HepG2 (cell line): ENCODE measurements around the gene NEUROD6. TPM values are rescaled to one million over a fixed set of nuclear protein-coding genes. Genes with fewer than 3 reads are reported as not detected.

Experiments
- ATAC-seq: fragments of 200-7000 bp; cut with Tn5 transposase; 3 replicates; pipeline ENCODE4 v1.9.1; 2020; ENCODE audit warnings: mild to moderate bottlenecking, moderate library complexity
- BruUV-seq: library from RNA; stranded (reverse); fragments of 400-500 nt; replicated peaks from 2 replicates; lab custom pipeline; 2021; lab: Mats Ljungman, UMichigan
- CTCF ChIA-PET: fragments of 300-600 bp; formaldehyde crosslinking; extraction: SDS; loops from one replicate; lab custom pipeline; 2021; ENCODE audit warnings: low total read pairs, inconsistent platforms, low intra/inter-chr PET ratio; lab: Yijun Ruan, JAX
- POLR2A ChIA-PET: fragments of 350-600 bp; sonication (Branson Sonifier 250); formaldehyde crosslinking; loops from one replicate; lab custom pipeline; 2020; ENCODE audit warnings: antibody characterized with exemption, inconsistent platforms; lab: Yijun Ruan, JAX
- DNase-seq: peaks from one replicate; pipeline ENCODE4 v3.0.0-alpha.2; 2015; ENCODE audit warnings: low spot score
- FAIRE-seq: peaks from 3 replicates; lab custom pipeline; 2011; peaks lifted over from hg19 to GRCh38; lab: Jason Lieb, UNC
- H2AFZ ChIP-seq: one replicate; pipeline ENCODE4 v1.6.1; 2011; ENCODE audit warnings: low read length, inconsistent platforms
- H3K27ac ChIP-seq: fragments of 300-600 bp; 3 replicates; pipeline ENCODE4 v1.8.0; 2011; ENCODE audit warnings: mixed run types, mild to moderate bottlenecking, mixed read lengths, low read length, inconsistent platforms; ENCODE audit not compliant: insufficient read depth; ENCODE audit errors: extremely low read length
- H3K27me3 ChIP-seq, 2 experiments: fragments of 200-600 bp in 1 of 2; 2 replicates in 1 of 2; 3 replicates in 1 of 2; pipeline versions ENCODE4 v1.6.0 to v1.8.0; 2011; ENCODE audit warnings: low read length in 2 of 2, mild to moderate bottlenecking in 2 of 2, moderate library complexity in 2 of 2, inconsistent platforms in 1 of 2; ENCODE audit not compliant: insufficient read depth in 2 of 2, control insufficient read depth in 1 of 2
- H3K36me3 ChIP-seq, 2 experiments: fragments of 200-600 bp in 1 of 2; replicated peaks in 1 of 2; 2 replicates in 1 of 2; 3 replicates in 1 of 2; pipeline versions ENCODE4 v1.5.1 to v1.8.0; 2011; ENCODE audit warnings: low read length in 2 of 2, inconsistent platforms in 1 of 2; ENCODE audit not compliant: insufficient read depth in 2 of 2, control insufficient read depth in 1 of 2
- H3K4me1 ChIP-seq: 2 replicates; pipeline ENCODE4 v1.5.1; 2012; ENCODE audit warnings: low read length, inconsistent platforms; ENCODE audit not compliant: insufficient read depth
- H3K4me2 ChIP-seq: 2 replicates; pipeline ENCODE4 v1.6.0; 2011; ENCODE audit warnings: low read depth, low read length, inconsistent platforms
- H3K4me3 ChIP-seq, 3 experiments: fragments of 200-600 bp in 1 of 3; sonication (generic), shearing (Covaris generic) in 1 of 3; replicated peaks in 1 of 3; 2 replicates each; pipeline ENCODE4 v1.5.1; 2011 to 2016; ENCODE audit warnings: low read length in 3 of 3, inconsistent platforms in 2 of 3, low read depth in 2 of 3, mild to moderate bottlenecking in 2 of 3, control low read depth in 1 of 3, mixed read lengths in 1 of 3; ENCODE audit not compliant: insufficient read depth in 1 of 3
- H3K79me2 ChIP-seq: one replicate; pipeline ENCODE4 v1.6.1; 2011; ENCODE audit warnings: low read length, inconsistent platforms; ENCODE audit not compliant: insufficient read depth
- H3K9ac ChIP-seq: 2 replicates; pipeline ENCODE4 v1.6.0; 2011; ENCODE audit warnings: mild to moderate bottlenecking, low read depth, low read length, inconsistent platforms; ENCODE audit not compliant: insufficient read depth
- H3K9me3 ChIP-seq: 2 replicates; pipeline ENCODE4 v1.5.1; 2012; ENCODE audit warnings: mild to moderate bottlenecking, low read length
- H4K20me1 ChIP-seq: 2 replicates; pipeline ENCODE4 v1.6.0; 2011; ENCODE audit warnings: inconsistent platforms, mild to moderate bottlenecking, low read length, moderate library complexity; ENCODE audit not compliant: insufficient read depth
- ELF1 ChIP-seq: sonication (generic); formaldehyde crosslinking; IDR thresholded peaks from 2 replicates; pipeline ENCODE4 v1.4.0; 2020; ENCODE audit warnings: missing genetic modification reagents
- NR0B2 ChIP-seq: sonication (generic); formaldehyde crosslinking; IDR thresholded peaks from 2 replicates; pipeline ENCODE4 v1.4.0; 2020; ENCODE audit warnings: mild to moderate bottlenecking, missing genetic modification reagents
- SATB2 ChIP-seq: sonication (generic); formaldehyde crosslinking; IDR thresholded peaks from 2 replicates; pipeline ENCODE4 v1.5.0; 2020; ENCODE audit warnings: missing genetic modification reagents
- ZNF143 ChIP-seq: sonication (generic); formaldehyde crosslinking; IDR thresholded peaks from 2 replicates; pipeline ENCODE4 v1.4.0; 2020; ENCODE audit warnings: missing genetic modification reagents
- ZNF362 ChIP-seq: sonication (generic); formaldehyde crosslinking; IDR thresholded peaks from 2 replicates; pipeline ENCODE4 v1.4.0; 2020; ENCODE audit warnings: missing genetic modification reagents, mild to moderate bottlenecking, borderline replicate concordance
- ZNF749 ChIP-seq: sonication (generic); formaldehyde crosslinking; IDR thresholded peaks from 2 replicates; pipeline ENCODE4 v1.8.0; 2022; ENCODE audit warnings: mild to moderate bottlenecking, missing genetic modification reagents, moderate library complexity, borderline replicate concordance
- WGBS: methylation state at CpG from one replicate; pipeline ENCODE4 v1.1.6; 2017; ENCODE audit warnings: low lambda C conversion rate; 5-methylcytosine and 5-hydroxymethylcytosine counted together
- in situ Hi-C: cut with HindIII; loops from 2 replicates; pipeline ENCODE4 v1.10.0; 2017; ENCODE audit warnings: low pct_unique_long_range_greater_than_20kb; ENCODE audit not compliant: extremely low pct_ligation_motif_present
- intact Hi-C: fragments of 100-400 bp; cut with micrococcal nuclease; formaldehyde crosslinking; loops from one replicate; pipeline ENCODE4 v1.10.0; 2022; ENCODE audit not compliant: unreplicated experiment
- polyA plus RNA-seq, 8 experiments: library from polyadenylated mRNA; depleted of rRNA in 3 of 8; stranded (reverse) in 7 of 8; unstranded in 1 of 8; fragments of >200 nt; fragmentation: Illumina TruSeq in 4 of 8; extraction: Trizol in 4 of 8; gene quantifications; 2 replicates each; pipeline versions ENCODE4 v1.2.1 to v1.2.3, GENCODE V29; 2011 to 2016; ENCODE audit warnings: low read depth in 4 of 8, missing spikeins in 1 of 8, mixed read lengths in 1 of 8; ENCODE audit not compliant: insufficient read depth in 1 of 8
- total RNA-seq, 5 experiments: library from RNA; depleted of rRNA; stranded (reverse); fragments of >200 nt; fragmentation: Illumina TruSeq; extraction: Trizol; gene quantifications; 2 replicates each; pipeline ENCODE4 v1.2.3, GENCODE V29; 2016; ENCODE audit warnings: low read depth in 1 of 5

NEUROD6 gene
- total and polyA plus RNA-seq, 2 of the 13 experiments (the other 11 are each of a cell fraction or from before 2014, with no cell fraction given) = not detected

GRCh38 chr7:31320675-31321074 lies 19.9 kb downstream of the NEUROD6 start (continued):
- TF ChIP-seq NR0B2 = no peak
- no peak for TF ChIP-seq SATB2 (CRISPR knock-in tag)
- TF ChIP-seq, all 625 proteins: peak for 0

GRCh38 chr7:31318313-31318712 lies 22.2 kb downstream of the NEUROD6 start:
- H3K9me3 ChIP-seq = no peaks in the 10 kb centered on the region
- no peaks in the 10 kb centered on the region for H3K36me3 ChIP-seq
- in situ Hi-C loops (no loop called here), intact Hi-C loops (no loop called here)
- DNase-seq (peak; percentile 10), ATAC-seq (no peak), FAIRE-seq (no peak)
- no peak overlapping the region for H3K4me2 ChIP-seq
- 0 out of 2 replicates have a peak, but pooled peaks cover 5% of the 10 kb centered on the region for H3K4me1 ChIP-seq
- no peak overlapping the region for H3K9ac ChIP-seq
- H4K20me1 ChIP-seq = no peaks in the 10 kb centered on the region
- no peaks in the 10 kb centered on the region for H3K79me2 ChIP-seq
- H3K27me3 ChIP-seq = no peaks in the 10 kb centered on the region
- POLR2A ChIA-PET = no interaction called here
- no TSS peak for BruUV-seq
- H3K4me3 ChIP-seq = no peak overlapping the region
- TF ChIP-seq ZNF143 (CRISPR knock-in tag) (no peak), ZNF749 (CRISPR knock-in tag) (no peak), ZNF362 (CRISPR knock-in tag) (peak; percentile 47; the same call in 1 of the 2 replicates), ELF1 (CRISPR knock-in tag) (no peak)
- TF ChIP-seq, all 625 proteins: peak for 1
- CTCF ChIA-PET = no interaction called here
- WGBS = 13% methylated on average over 5 of the region's 5 CpGs
- H2AFZ ChIP-seq = no peak overlapping the region
- no peak overlapping the region for H3K27ac ChIP-seq
